GM18520 (cell line): ENCODE measurements around the gene AFF1.
"Not testable (repeated sequence)": the region's sequence is repeated elsewhere in the genome, so short reads cannot be mapped to it uniquely, and the experiment has no call there.

Experiments used
- ATAC-seq: cut with Tn5 transposase; IDR thresholded peaks from one replicate; pipeline ENCODE4 v1.9.1; 2021; ENCODE audit not compliant: unreplicated experiment

Gene AFF1

GRCh38 chr4:87134122-87134521, 199.3 kb downstream of the AFF1 start:
- ATAC-seq, result no peak

- ATAC-seq, result no peak
Measured at GRCh38 chr4:87141428-87141827, 206.6 kb downstream of the AFF1 start.

GRCh38 chr4:87144356-87144755, 209.5 kb downstream of the AFF1 start:
- no peak for ATAC-seq

GRCh38 chr4:87145934-87146333, 211.1 kb downstream of the AFF1 start:
- not testable (repeated sequence) for ATAC-seq

GRCh38 chr4:87147116-87147515, 212.3 kb downstream of the AFF1 start:
- ATAC-seq, result no peak

- ATAC-seq, result peak; percentile 59
Measured at GRCh38 chr4:87150498-87151261, 215.9 kb downstream of the AFF1 start.

GRCh38 chr4:87151730-87152129, 216.9 kb downstream of the AFF1 start:
- ATAC-seq, result no peak

GRCh38 chr4:87152310-87153041, 217.7 kb downstream of the AFF1 start:
- no peak for ATAC-seq

- no peak for ATAC-seq
Measured at GRCh38 chr4:87153078-87153870, 218.5 kb downstream of the AFF1 start.

- ATAC-seq, result no peak
Measured at GRCh38 chr4:87165892-87166291, 231.1 kb downstream of the AFF1 start.

GRCh38 chr4:87166296-87166854, 231.6 kb downstream of the AFF1 start:
- no peak for ATAC-seq

GRCh38 chr4:87171944-87172343, 237.1 kb downstream of the AFF1 start:
- ATAC-seq, result no peak

- ATAC-seq, result no peak
Measured at GRCh38 chr4:87174672-87175071, 239.9 kb downstream of the AFF1 start.

- no peak for ATAC-seq
Measured at GRCh38 chr4:87179751-87180150, 244.9 kb downstream of the AFF1 start.

GRCh38 chr4:87180767-87181166, 246.0 kb downstream of the AFF1 start:
- ATAC-seq, result no peak

- ATAC-seq, result no peak
Measured at GRCh38 chr4:87185146-87185870, 250.5 kb downstream of the AFF1 start.

GRCh38 chr4:87188048-87188447, 253.2 kb downstream of the AFF1 start:
- no peak for ATAC-seq

GRCh38 chr4:87188932-87189331, 254.1 kb downstream of the AFF1 start:
- ATAC-seq, result no peak
